ENCODE measurements around the gene DPP10.

DPP10 gene

GRCh38 chr2:114598329-114598728 lies 155.9 kb downstream of the DPP10 start:
- TF ChIP-seq ZFX (IDR thresholded peaks at IDR 0.05; ENCODE audit: borderline replicate concordance) (no peak), CTCF (IDR thresholded peaks at IDR 0.05) (no peak)
- H3K27ac ChIP-seq: no peak overlapping the region

DNA sequence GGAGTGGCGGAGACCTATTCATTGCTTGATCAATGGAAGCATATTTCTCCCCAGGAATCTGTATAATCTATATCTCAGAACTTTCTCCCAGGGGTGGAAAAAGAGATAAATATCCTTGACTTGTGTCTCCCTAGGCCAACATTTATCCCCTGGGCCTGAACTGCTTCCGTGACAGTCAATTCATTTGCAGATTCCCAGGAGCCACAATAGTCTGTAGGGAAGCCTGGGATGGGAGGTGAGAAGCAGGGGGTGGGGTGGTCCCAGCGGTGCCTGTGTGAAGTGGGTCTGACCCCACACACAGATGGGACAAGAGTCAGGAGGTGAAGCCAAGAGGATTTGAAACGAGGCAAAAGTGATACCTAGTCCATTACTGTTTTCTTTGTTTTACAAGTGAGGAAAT lies 166.8 kb downstream of the DPP10 start:
- TF ChIP-seq ZFX (IDR thresholded peaks at IDR 0.05; ENCODE audit: borderline replicate concordance) (no peak), CTCF (IDR thresholded peaks at IDR 0.05) (no peak)
- H3K27ac ChIP-seq: no peak overlapping the region

GRCh38 chr2:114609801-114610200 lies 167.4 kb downstream of the DPP10 start:
- H3K27ac ChIP-seq: no peak overlapping the region
- TF ChIP-seq ZFX (IDR thresholded peaks at IDR 0.05; ENCODE audit: borderline replicate concordance): no peak
- TF ChIP-seq CTCF (IDR thresholded peaks at IDR 0.05): no peak

GRCh38 chr2:114610677-114611076 lies 168.2 kb downstream of the DPP10 start:
- TF ChIP-seq ZFX (IDR thresholded peaks at IDR 0.05; ENCODE audit: borderline replicate concordance) (no peak), CTCF (IDR thresholded peaks at IDR 0.05) (no peak)
- no peak overlapping the region for H3K27ac ChIP-seq

DNA sequence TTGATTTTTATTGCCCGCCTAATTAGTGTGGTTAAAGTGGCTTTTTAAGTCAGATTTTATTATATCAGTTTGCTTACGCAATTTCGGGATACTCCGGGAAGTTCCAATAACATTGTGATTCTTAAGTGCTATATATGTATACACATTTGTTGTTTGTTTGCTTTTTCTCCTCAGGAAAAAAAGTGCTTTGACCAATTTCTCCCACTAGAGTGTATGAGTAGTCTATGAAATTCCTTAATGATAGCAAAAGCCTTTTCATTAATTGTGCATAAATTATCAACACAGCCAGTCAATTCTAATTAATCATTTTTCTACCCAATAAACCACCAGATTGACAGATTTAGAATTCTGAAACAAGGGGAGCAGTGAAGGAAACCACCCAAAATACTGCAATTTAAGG lies 172.2 kb downstream of the DPP10 start:
- TF ChIP-seq CTCF (IDR thresholded peaks at IDR 0.05) (peak; percentile 20; the same call in 1 of the 2 replicates), ZFX (IDR thresholded peaks at IDR 0.05; ENCODE audit: borderline replicate concordance) (no peak)

GRCh38 chr2:114628481-114628880 lies 186.0 kb downstream of the DPP10 start:
- H3K27ac ChIP-seq: no peak overlapping the region
- TF ChIP-seq CTCF (IDR thresholded peaks at IDR 0.05) (no peak), ZFX (IDR thresholded peaks at IDR 0.05; ENCODE audit: borderline replicate concordance) (no peak)

More for the DNA sequence above, 172.2 kb downstream of the DPP10 start:
- no peak overlapping the region for H3K27ac ChIP-seq

DNA sequence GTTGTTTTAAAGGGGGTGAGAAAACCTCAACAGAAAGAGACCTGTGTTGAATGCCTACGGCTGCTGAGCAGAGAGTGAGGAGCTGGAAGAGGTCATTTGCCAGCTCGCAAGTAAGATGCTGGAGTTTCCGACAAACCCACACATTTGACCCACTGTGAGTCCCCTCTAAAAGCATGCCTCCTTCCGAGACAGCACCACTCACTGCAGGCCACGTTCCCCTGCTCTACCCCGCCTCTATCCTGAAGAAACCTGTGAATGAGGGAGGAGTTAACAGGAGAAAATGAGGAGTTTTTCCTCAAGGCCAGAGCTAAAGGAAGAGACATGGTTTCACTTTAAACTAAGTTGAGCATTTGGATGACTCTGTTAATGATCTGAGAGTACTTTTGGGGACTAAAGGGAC lies 188.7 kb downstream of the DPP10 start:
- no peak for TF ChIP-seq ZFX (IDR thresholded peaks at IDR 0.05; ENCODE audit: borderline replicate concordance)
- no peak overlapping the region for H3K27ac ChIP-seq

DNA sequence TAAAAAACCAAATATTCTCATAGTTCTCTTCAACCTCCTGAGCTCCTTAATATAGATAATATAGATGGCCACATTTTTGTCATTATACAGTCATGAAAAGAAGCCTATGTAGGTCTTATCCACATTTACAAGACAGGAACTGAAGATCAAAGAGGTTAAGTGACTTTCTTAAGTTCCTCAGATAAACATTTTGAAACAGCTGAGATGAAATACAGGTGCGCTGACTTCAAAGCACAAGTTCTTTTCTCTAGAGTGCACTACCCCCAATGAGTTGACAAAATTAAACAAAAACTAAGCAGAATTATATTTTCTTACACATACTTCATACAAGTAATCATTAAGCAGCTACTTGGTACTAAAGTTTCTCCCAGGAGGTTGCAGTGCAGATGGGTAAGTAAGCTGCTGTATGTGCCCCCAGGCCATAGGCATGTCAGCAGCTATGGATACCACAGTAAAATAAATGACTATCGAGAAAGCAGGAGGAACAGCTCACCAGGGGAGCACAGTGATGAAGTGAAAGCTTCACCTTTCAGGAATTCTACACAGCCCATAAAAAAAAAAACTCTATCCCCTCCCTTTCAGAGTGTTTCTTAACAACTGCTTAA lies 199.8 kb downstream of the DPP10 start:
- H3K27ac ChIP-seq: no peak overlapping the region
- TF ChIP-seq CTCF (IDR thresholded peaks at IDR 0.05): no peak
- TF ChIP-seq ZFX (IDR thresholded peaks at IDR 0.05; ENCODE audit: borderline replicate concordance): no peak

All from 22Rv1 (cell line).